Measurements from ENCODE around the gene RFLNA. TPM values are rescaled to one million over a fixed set of nuclear protein-coding genes. Genes with fewer than 3 reads are reported as not detected.

RFLNA gene
- total RNA-seq, 1 experiment from 2014 or later: 10.6 TPM

DNA sequence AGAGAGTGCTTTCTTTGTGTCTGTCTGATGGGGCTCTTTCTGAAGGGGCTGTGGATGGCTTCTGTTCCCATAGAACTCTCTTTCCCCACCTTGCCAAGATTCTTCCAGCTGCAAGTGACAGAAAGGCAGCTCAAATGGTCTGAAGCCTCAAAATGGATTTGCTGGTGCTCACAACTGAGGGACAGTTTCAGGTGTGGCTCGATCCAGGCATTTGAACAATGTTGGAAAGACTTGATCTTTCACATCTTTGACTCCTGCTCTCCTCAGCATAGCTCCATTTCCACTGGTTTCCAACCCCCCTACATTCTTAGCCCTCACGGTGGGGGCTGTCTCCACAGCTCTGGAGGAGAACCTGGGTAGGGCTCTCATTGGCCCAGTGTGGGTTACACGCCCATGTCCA is 15.9 kb downstream of the RFLNA start:
- no CpG with 5 or more reads among the region's 3 CpGs for WGBS (ENCODE audit: extremely low coverage, insufficient read length, low lambda C conversion rate)
- Histone ChIP-seq H2BK5ac (ENCODE audit: insufficient read length, low read length) (no peak overlapping the region), H3K18ac (ENCODE audit: insufficient read length, low read depth, low read length) (no peak overlapping the region), H2BK20ac (ENCODE audit: low read depth, low read length, poor library complexity, severe bottlenecking) (no peak overlapping the region), H3K79me2 (ENCODE audit: insufficient read depth, low read length) (no peaks in the 10 kb centered on the region), H2BK12ac (ENCODE audit: insufficient read length, low read depth, low read length) (no peak overlapping the region), H2BK15ac (ENCODE audit: low read depth, low read length) (no peak overlapping the region), H3K9ac (ENCODE audit: extremely low read depth, insufficient read length, low read length) (no peak overlapping the region), H3K4ac (ENCODE audit: low read depth, low read length) (no peak overlapping the region), H3K4me1 (ENCODE audit: insufficient read depth, low read length) (no peaks in the 10 kb centered on the region), H4K8ac (replicated peaks; ENCODE audit: insufficient read length, low read depth, low read length) (no peak overlapping the region), H2AFZ (ENCODE audit: low read length) (no peak overlapping the region), H3T11ph (ENCODE audit: low read length) (no peak overlapping the region), H2AK5ac (ENCODE audit: insufficient read length, low read length) (no peak overlapping the region), H3K9me3 (ENCODE audit: control insufficient read depth, low read depth, low read length) (no peaks in the 10 kb centered on the region), H3K23me2 (ENCODE audit: insufficient read length, low read depth, low read length, poor library complexity, severe bottlenecking) (no peaks in the 10 kb centered on the region), H3K27ac (ENCODE audit: insufficient read length, low read depth, low read length) (no peak overlapping the region), H3K56ac (ENCODE audit: insufficient read length, low read depth, low read length) (no peak overlapping the region), H3K79me1 (ENCODE audit: insufficient read depth, low read depth, low read length, poor library complexity, severe bottlenecking) (no peaks in the 10 kb centered on the region), H3K27me3 (ENCODE audit: insufficient read depth, low read length) (no peaks in the 10 kb centered on the region), H3K14ac (ENCODE audit: insufficient read depth, low read length) (no peak overlapping the region), H4K91ac (ENCODE audit: insufficient read length, low read depth, low read length) (no peak overlapping the region), H3K23ac (ENCODE audit: insufficient read length, low read depth, low read length) (no peak overlapping the region), H2BK120ac (ENCODE audit: low read depth, low read length, poor library complexity, severe bottlenecking) (no peak overlapping the region), H3K4me2 (ENCODE audit: insufficient read depth, insufficient read length, low read length) (no peak overlapping the region), H4K20me1 (ENCODE audit: control insufficient read depth, insufficient read depth, insufficient read length) (no peaks in the 10 kb centered on the region), H4K5ac (ENCODE audit: insufficient read length, low read depth, low read length) (no peak overlapping the region)
- Mint-ChIP-seq H3K9me3 (no peaks in the 10 kb centered on the region), H3K4me1 (peaks cover 5 to 6% of the 10 kb centered on the region in 2 experiments; a peak in 2 of 4 replicates), H3K27ac (no peak overlapping the region), H3K27me3 (ENCODE audit: low read depth) (no peaks in the 10 kb centered on the region; the same call in 1 of the 2 replicates), H3K4me3 (no peak overlapping the region), H3K36me3 (ENCODE audit: insufficient read depth in 1 of 3, low read depth in 3 of 3) (peaks cover 2 to 10% (median 7%) of the 10 kb centered on the region in 3 experiments; a peak in 5 of 7 replicates)
- TF ChIP-seq, protein P1, sequence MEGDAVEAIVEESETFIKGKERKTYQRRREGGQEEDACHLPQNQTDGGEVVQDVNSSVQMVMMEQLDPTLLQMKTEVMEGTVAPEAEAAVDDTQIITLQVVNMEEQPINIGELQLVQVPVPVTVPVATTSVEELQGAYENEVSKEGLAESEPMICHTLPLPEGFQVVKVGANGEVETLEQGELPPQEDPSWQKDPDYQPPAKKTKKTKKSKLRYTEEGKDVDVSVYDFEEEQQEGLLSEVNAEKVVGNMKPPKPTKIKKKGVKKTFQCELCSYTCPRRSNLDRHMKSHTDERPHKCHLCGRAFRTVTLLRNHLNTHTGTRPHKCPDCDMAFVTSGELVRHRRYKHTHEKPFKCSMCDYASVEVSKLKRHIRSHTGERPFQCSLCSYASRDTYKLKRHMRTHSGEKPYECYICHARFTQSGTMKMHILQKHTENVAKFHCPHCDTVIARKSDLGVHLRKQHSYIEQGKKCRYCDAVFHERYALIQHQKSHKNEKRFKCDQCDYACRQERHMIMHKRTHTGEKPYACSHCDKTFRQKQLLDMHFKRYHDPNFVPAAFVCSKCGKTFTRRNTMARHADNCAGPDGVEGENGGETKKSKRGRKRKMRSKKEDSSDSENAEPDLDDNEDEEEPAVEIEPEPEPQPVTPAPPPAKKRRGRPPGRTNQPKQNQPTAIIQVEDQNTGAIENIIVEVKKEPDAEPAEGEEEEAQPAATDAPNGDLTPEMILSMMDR (conservative IDR thresholded peaks at IDR 0.05): no peak
- no peak for DNase-seq
